Transverse colon (tissue), 4 donors: ENCODE data around the gene BICDL2. TPM values are rescaled to one million over a fixed set of nuclear protein-coding genes. Genes with fewer than 3 reads are reported as not detected.

Experiments
- DNase-seq: peaks from one replicate; pipeline ENCODE4 v3.0.0-alpha.2; 2019
- H3K27ac ChIP-seq, 4 donors: fragments of 200-600 bp; sonication (generic); 2 replicates each; pipeline ENCODE4 v1.5.1; 2016 to 2018; ENCODE audit warnings: inconsistent platforms in 4 of 4
- H3K27me3 ChIP-seq: fragments of 200-600 bp; sonication (generic); 2 replicates; pipeline ENCODE4 v1.5.1; 2017; ENCODE audit warnings: inconsistent platforms
- H3K36me3 ChIP-seq, 4 donors: fragments of 200-600 bp; sonication (generic); 2 replicates each; pipeline ENCODE4 v1.5.1; 2017 to 2019; ENCODE audit warnings: inconsistent platforms in 4 of 4
- H3K4me1 ChIP-seq, 4 donors: fragments of 200-600 bp; sonication (generic); 2 replicates each; pipeline ENCODE4 v1.5.1; 2017 to 2020; ENCODE audit warnings: inconsistent platforms in 4 of 4
- H3K4me3 ChIP-seq, 4 donors: fragments of 200-600 bp; sonication (generic); 1 replicate in 1 of 4; 2 replicates in 3 of 4; pipeline versions ENCODE4 v1.5.1 to v1.6.1; 2017 to 2019; ENCODE audit warnings: inconsistent platforms in 4 of 4
- H3K9me3 ChIP-seq, 2 donors: fragments of 200-600 bp; sonication (generic); 2 replicates each; pipeline ENCODE4 v1.5.1; 2017 to 2019; ENCODE audit warnings: inconsistent platforms in 2 of 2
- EP300 ChIP-seq: sonication (generic); formaldehyde crosslinking; IDR thresholded peaks from one replicate; pipeline ENCODE4 v1.6.1; 2017; ENCODE audit warnings: antibody characterized with exemption, low read depth
- POLR2A ChIP-seq: fragments of 450-650 bp; IDR thresholded peaks from one replicate; pipeline ENCODE4 v1.6.1; 2016; ENCODE audit warnings: antibody characterized with exemption, mild to moderate bottlenecking, moderate library complexity
- POLR2AphosphoS5 ChIP-seq, 3 donors: sonication (generic); formaldehyde crosslinking; IDR thresholded peaks; one replicate each; pipeline ENCODE4 v1.6.1; 2016; ENCODE audit warnings: antibody characterized with exemption in 3 of 3
- WGBS, 2 donors: methylation state at CpG; one replicate each; pipeline ENCODE4 v1.1.5; 2018; ENCODE audit warnings: low coverage in 1 of 2; 5-methylcytosine and 5-hydroxymethylcytosine counted together
- in situ Hi-C, 4 donors: fragments of 200-750 bp; cut with MboI; loops; one replicate each; pipeline versions ENCODE4 v1.15.0 to v1.15.1; 2017; ENCODE audit warnings: low sequenced_read_pairs in 3 of 4, low pct_ligation_motif_present in 1 of 4, low pct_unique_long_range_greater_than_20kb in 1 of 4
- intact Hi-C: fragments of 100-400 bp; cut with DNase I; formaldehyde crosslinking; loops from one replicate; pipeline ENCODE4 v1.15.1; 2023; ENCODE audit warnings: low total_unique reads
- total RNA-seq, 4 donors: library from RNA; depleted of rRNA; stranded (reverse); fragments of >200 nt; gene quantifications; one replicate each; pipeline ENCODE4 v1.1.0, GENCODE V29; 2016
- TF ChIP-seq, protein P1 (sequence below), 5 experiments: fragments of 200-600 bp in 3 of 5; fragments of 450-650 bp in 2 of 5; sonication (generic) in 3 of 5; IDR thresholded peaks; 1 replicate in 2 of 5; 2 replicates in 3 of 5; pipeline ENCODE4 v1.5.1; 2016 to 2017; ENCODE audit warnings: antibody characterized with exemption in 5 of 5, inconsistent platforms in 3 of 5, mild to moderate bottlenecking in 2 of 5, moderate library complexity in 1 of 5

BICDL2 gene
- total RNA-seq, 4 donors from 2014 or later = 123 to 357 (median 167) TPM

DNA sequence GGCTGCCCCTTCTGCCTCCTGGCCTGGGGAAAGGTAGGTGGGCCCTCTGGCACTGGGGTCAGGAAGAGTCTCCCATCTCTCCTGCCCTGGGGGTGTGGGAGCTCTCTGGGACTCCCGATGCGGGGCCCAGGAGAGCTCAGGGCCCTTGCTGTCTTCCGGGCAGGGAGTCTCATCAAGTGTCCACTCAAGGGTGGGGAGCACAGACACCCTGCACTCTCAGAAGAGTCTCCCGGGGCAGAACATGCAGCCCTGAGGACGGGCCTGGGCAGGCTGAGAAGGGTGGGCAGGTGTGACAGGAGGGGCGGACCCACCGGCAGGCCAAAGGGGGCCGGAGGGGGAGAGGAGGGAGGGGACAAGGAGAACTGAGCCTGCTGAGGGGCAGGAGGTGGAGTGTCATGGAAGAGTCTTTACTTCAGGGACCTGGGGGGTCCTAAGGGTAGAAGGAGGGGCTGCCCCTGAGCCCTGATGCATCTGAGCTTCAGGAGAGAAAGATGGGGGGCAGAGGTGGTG, 48.1 kb downstream of the BICDL2 start:
- peaks cover 0 to 12% (median 8%) of the 10 kb centered on the region in 4 donors for H3K4me1 ChIP-seq
- TF ChIP-seq, protein P1, sequence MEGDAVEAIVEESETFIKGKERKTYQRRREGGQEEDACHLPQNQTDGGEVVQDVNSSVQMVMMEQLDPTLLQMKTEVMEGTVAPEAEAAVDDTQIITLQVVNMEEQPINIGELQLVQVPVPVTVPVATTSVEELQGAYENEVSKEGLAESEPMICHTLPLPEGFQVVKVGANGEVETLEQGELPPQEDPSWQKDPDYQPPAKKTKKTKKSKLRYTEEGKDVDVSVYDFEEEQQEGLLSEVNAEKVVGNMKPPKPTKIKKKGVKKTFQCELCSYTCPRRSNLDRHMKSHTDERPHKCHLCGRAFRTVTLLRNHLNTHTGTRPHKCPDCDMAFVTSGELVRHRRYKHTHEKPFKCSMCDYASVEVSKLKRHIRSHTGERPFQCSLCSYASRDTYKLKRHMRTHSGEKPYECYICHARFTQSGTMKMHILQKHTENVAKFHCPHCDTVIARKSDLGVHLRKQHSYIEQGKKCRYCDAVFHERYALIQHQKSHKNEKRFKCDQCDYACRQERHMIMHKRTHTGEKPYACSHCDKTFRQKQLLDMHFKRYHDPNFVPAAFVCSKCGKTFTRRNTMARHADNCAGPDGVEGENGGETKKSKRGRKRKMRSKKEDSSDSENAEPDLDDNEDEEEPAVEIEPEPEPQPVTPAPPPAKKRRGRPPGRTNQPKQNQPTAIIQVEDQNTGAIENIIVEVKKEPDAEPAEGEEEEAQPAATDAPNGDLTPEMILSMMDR (IDR thresholded peaks at IDR 0.05) = no peak
- TF ChIP-seq POLR2A = no peak
- DNase-seq = no peak
- in situ Hi-C loops = no loop called here
- peaks cover 5% of the 10 kb centered on the region for H3K27me3 ChIP-seq
- intact Hi-C loops = no loop called here
- no peak overlapping the region for H3K27ac ChIP-seq
- H3K4me3 ChIP-seq = no peak overlapping the region
- no peaks in the 10 kb centered on the region for H3K36me3 ChIP-seq
- H3K9me3 ChIP-seq = no peaks in the 10 kb centered on the region
- WGBS, 2 donors = 69 to 100% methylated on average over 2 to 8 of the region's 8 CpGs

DNA sequence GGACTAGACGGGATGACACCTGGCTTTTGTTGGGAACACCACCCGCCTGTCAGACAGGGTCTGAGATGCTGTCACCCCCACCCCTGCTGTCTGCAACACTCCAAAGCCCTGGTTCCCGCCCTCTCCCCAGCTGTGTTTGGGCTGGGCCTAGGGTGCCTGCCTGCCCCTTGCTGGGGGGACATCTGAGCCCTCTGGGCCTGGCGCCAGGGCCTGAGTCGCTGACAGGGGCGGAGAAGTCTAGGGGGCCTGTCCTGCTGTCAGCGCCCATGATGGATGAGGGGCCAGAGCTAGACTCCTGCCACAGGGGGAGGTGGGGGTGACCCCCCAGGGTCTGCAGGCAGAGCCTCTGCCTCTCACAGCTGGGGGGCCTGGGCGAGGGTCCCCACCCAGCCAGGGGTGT, 48.9 kb downstream of the BICDL2 start:
- Histone ChIP-seq H3K36me3 (no peaks in the 10 kb centered on the region), H3K9me3 (no peaks in the 10 kb centered on the region), H3K4me1 (peaks cover 0 to 17% (median 11%) of the 10 kb centered on the region in 4 donors), H3K27me3 (peaks cover 5% of the 10 kb centered on the region), H3K4me3 (no peak overlapping the region), H3K27ac (no peak overlapping the region)
- WGBS, 2 donors = 69% methylated on average over 5 of the region's 8 CpGs; no CpG with 5 or more reads in 1 of the 2 donors
- in situ Hi-C loops = no loop called here
- intact Hi-C loops = no loop called here
- TF ChIP-seq, protein P1 (IDR thresholded peaks at IDR 0.05) = no peak
- TF ChIP-seq EP300 (no peak), POLR2A (no peak), POLR2AphosphoS5 (IDR thresholded peaks at IDR 0.05) (no peak)
- DNase-seq = no peak

GRCh38 chr16:2987286-2987685, 49.5 kb downstream of the BICDL2 start:
- Histone ChIP-seq H3K27ac (no peak overlapping the region), H3K27me3 (peaks cover 5% of the 10 kb centered on the region), H3K4me1 (peaks cover 0 to 17% (median 11%) of the 10 kb centered on the region in 4 donors), H3K9me3 (no peaks in the 10 kb centered on the region), H3K4me3 (no peak overlapping the region), H3K36me3 (no peaks in the 10 kb centered on the region)
- DNase-seq = no peak
- in situ Hi-C loops = no loop called here
- TF ChIP-seq, protein P1 (IDR thresholded peaks at IDR 0.05) = no peak
- TF ChIP-seq POLR2A = no peak
- TF ChIP-seq EP300 = no peak
- no peak for TF ChIP-seq POLR2AphosphoS5 (IDR thresholded peaks at IDR 0.05)
- 83% methylated on average over 9 of the region's 9 CpGs; no CpG with 5 or more reads in 1 of the 2 donors for WGBS, 2 donors
- intact Hi-C loops = no loop called here

GRCh38 chr16:2986623-2987188, 50.0 kb downstream of the BICDL2 start:
- H3K27me3 ChIP-seq = peaks cover 5% of the 10 kb centered on the region
- in situ Hi-C loops = no loop called here
- peaks cover 0 to 17% (median 11%) of the 10 kb centered on the region in 4 donors for H3K4me1 ChIP-seq
- H3K4me3 ChIP-seq = no peak overlapping the region
- H3K9me3 ChIP-seq = no peaks in the 10 kb centered on the region
- WGBS, 2 donors = 76% methylated on average over 14 of the region's 17 CpGs; no CpG with 5 or more reads in 1 of the 2 donors
- no peak for DNase-seq
- H3K36me3 ChIP-seq = no peaks in the 10 kb centered on the region
- intact Hi-C loops = no loop called here
- H3K27ac ChIP-seq = no peak overlapping the region
- TF ChIP-seq, protein P1 (IDR thresholded peaks at IDR 0.05) = no peak
- no peak for TF ChIP-seq POLR2AphosphoS5 (IDR thresholded peaks at IDR 0.05)
- no peak for TF ChIP-seq POLR2A
- no peak for TF ChIP-seq EP300
